AG09319 (cell line): Measurements from ENCODE around the gene CHD5.

Experiments used
- DNase-seq: peaks from one replicate; pipeline ENCODE4 v3.0.0-alpha.2; 2010; ENCODE audit warnings: low read depth; ENCODE audit errors: extremely low read depth
- CTCF ChIP-seq: IDR thresholded peaks from 2 replicates; pipeline ENCODE4 v1.5.1; 2011; ENCODE audit warnings: low read depth, mild to moderate bottlenecking, inconsistent platforms, low read length, moderate library complexity

The CHD5 gene

DNA sequence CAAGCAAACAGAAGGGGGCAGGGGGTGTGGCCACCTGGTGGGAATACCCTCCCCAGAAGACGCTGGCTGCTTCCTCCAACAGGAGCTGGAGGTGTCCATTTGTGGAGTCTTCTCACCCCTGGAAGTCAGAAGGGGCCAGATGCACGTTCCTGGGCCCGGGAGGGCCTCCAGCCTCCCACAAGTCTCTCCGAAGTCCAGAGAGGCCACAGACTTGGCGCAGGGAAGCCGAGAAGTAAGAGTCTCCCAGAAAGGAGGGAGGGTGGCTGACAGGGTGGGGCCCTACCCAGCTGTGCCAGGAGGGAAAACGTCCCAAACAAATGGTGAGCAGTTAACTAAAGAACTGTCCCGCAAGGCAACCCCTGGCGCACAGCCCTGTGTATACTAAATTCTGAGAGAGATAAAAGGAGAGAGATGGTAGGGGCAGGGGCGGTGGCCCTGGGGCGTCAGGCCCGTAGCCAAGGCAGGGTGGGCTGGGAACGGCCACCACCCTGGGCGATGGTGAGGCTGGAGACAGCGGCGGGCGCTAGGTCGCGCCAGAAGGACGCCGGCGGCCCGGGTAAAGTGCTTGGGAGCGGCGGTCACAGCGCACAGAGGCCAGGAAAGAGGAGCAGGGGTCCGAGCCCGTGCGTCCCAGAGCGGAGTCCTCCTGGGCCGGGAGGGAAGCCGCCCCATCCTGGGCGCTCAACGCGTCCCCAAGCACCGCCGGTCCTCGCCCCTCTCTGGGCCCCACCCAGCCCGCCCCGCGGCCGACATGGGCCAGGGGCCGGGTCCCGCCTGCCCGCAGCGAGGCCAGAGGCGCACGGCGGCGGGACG is 1.2 kb downstream of the CHD5 start:
- no peak for DNase-seq
- no peak for TF ChIP-seq CTCF

DNA sequence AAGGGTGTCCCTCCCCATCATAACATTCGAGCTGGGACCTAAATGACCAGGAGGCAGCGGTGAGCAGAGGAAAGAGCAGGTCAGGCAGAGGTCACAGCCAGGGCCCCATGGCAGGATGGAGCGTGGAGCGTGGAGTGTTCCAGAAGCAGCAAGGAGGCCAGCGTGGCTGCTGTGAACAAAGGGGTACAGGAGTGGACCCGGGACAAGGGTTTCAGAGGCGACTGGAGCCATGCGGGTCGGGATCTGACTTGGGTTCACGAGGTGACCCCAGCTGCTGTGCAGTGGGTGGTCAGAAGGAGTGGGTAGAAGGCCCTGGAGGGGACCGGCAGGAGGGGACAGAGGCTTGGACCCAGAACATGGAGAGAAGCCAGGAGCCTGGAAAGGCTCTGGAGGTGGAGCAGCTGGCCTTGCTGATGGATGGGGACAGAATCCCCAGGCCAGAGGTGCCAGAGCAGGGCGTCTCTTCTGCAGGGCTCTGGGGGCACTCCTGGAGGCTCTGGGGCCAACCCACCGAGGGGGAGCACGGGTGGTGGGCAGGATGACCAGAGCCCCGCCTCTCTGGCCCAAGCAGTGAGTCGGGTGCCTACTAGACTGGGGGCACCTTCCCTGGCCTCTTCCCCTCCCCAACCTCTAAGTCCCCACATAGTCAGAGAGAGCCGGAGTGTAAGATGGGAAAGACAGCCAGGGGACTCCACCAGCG is 2.3 kb downstream of the CHD5 start:
- TF ChIP-seq CTCF, result no peak
- no peak for DNase-seq

DNA sequence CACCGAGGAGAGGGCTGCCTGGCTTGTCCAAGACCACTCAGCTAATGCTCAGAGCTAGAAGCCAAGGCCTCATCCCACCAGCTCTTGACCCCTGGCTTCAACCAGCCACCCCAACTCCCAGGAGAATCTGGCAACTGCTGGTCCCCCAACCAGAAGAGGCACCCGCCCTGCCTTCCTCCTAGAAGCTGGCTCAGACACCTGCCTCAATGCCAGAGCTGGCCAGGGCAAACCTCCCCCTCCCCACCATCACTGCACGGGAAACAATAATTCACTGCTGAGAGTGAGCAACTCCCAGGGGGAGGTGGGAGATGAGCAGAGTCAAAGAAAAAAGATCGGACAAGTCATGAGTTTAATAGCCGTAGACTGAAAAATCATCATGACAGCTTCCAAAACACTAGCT is 3.3 kb downstream of the CHD5 start:
- TF ChIP-seq CTCF, result no peak
- no peak for DNase-seq

GRCh38 chr1:6175411-6175828 is 4.7 kb downstream of the CHD5 start:
- no peak for TF ChIP-seq CTCF
- DNase-seq, result no peak

DNA sequence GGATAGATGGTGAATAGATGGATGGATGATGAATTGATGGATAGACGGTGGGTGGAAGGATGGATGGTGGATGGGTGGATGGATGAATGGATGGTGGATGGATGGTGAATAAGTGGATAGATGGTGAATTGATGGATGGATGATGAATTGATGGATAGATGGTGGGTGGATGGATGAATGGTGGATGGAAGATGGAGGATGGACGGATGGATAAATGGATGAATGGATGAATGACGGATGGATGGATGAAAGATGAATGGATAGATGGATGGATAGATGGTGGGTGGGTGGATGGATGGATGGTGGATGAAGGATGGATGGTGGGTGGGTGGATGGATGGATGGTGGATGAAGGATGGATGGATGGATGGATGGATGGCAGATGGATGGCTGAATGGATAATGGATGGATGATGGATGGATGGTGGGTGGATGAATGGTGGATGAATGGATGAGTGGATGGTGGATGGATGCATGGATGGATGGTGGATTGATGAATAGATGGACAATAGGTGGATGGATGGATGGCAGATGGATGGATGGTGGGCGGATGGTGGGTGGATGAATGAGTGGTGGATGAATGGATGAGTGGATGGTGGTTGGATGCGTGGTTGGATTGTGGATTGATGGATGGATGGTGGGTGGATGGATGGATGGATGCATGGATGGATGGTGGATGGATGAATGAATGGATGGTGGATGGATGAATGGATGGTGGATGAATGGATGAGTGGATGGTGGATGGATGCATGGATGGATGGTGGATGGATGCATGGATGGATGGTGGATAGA is 5.3 kb downstream of the CHD5 start:
- no peak for TF ChIP-seq CTCF
- DNase-seq, result no peak

DNA sequence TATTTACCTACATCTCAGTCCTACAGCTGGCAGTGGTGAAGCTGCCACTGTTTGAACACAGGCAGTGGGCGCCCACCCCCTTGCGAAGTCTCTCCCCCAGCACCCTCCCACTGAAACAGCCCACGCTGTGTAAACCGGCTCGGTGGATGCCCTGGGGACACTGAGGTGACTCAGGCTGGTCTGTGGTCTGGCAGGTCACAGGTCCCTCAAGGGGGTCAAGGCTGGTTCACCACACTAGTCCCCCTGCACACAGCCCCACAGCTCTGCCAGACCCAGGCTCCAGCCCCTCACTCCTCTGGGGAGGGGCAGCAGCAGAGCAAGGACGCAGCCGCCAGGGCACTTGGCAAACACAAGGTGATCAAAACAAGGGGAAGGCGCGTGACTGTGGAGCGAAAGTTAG is 7.6 kb downstream of the CHD5 start:
- no peak for TF ChIP-seq CTCF
- DNase-seq, result no peak
